ENCODE measurements around the gene RCBTB2.

The RCBTB2 gene

DNA sequence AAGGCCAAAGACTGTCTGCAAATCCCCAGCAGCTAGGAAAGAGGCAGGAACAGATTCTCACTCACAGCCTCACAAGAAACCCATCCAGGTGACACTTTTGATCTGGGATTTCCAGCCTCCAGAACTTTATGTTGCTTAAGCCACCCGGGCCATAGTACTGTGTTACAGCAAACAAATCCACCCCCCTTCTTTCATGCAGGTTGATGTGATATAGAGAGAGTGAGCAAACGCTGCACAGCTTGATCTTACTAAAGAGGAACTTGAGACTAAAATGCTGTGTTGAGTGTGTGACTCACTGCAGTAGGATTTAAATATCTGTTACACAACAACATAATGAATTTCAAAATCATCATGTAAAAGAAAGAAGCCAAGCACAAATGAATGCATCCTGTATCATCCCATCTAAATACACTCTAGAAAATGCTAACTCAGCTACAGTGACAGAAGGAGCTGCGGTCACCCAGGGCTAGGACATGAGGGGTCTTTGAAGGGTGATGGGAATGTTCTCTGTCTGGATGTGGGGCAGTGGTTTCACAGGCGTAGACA, 32.2 kb downstream of the RCBTB2 start:
- H3K4me3 ChIP-seq, result no peak overlapping the region
- DNase-seq, result no peak
- no peaks in the 10 kb centered on the region for H3K27me3 ChIP-seq
- intact Hi-C loops (cut with DNase I; ENCODE audit: low total_unique reads), result no loop called here
- TF ChIP-seq, protein P1, sequence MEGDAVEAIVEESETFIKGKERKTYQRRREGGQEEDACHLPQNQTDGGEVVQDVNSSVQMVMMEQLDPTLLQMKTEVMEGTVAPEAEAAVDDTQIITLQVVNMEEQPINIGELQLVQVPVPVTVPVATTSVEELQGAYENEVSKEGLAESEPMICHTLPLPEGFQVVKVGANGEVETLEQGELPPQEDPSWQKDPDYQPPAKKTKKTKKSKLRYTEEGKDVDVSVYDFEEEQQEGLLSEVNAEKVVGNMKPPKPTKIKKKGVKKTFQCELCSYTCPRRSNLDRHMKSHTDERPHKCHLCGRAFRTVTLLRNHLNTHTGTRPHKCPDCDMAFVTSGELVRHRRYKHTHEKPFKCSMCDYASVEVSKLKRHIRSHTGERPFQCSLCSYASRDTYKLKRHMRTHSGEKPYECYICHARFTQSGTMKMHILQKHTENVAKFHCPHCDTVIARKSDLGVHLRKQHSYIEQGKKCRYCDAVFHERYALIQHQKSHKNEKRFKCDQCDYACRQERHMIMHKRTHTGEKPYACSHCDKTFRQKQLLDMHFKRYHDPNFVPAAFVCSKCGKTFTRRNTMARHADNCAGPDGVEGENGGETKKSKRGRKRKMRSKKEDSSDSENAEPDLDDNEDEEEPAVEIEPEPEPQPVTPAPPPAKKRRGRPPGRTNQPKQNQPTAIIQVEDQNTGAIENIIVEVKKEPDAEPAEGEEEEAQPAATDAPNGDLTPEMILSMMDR (IDR thresholded peaks at IDR 0.05), result no peak
- H3K27ac ChIP-seq, result no peak overlapping the region
- H3K9me3 ChIP-seq, result no peaks in the 10 kb centered on the region
- peaks cover 0 to 16% (median 0%) of the 10 kb centered on the region in 3 donors for H3K36me3 ChIP-seq
- H3K4me1 ChIP-seq, result peaks cover 0 to 9% (median 0%) of the 10 kb centered on the region in 4 donors

DNA sequence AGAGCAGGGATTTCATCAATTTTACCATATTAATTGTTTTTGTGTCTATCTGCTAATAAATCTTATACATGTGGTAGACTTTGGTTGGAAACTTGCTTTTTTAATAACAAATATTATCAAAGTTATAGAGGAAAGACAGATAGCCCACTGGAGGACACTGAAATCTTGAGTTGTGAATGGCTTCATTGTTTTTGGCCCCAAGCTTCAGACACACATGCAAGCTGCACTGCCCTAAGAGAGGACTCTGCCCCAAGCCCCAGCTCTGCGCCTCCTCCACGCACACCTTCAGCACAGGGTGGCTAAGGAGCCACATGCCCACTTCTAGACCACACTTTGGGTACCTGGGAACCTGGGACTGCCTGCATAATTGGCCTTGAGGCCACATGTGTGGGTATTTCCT, 35.2 kb downstream of the RCBTB2 start:
- H3K4me1 ChIP-seq, result no peaks in the 10 kb centered on the region
- no peak for DNase-seq
- TF ChIP-seq, protein P1 (IDR thresholded peaks at IDR 0.05), result no peak
- no peak overlapping the region for H3K4me3 ChIP-seq
- H3K36me3 ChIP-seq, result peaks cover 0 to 16% (median 0%) of the 10 kb centered on the region in 3 donors
- no peak overlapping the region for H3K27ac ChIP-seq
- intact Hi-C loops (cut with DNase I; ENCODE audit: low total_unique reads), result no loop called here
- no peaks in the 10 kb centered on the region for H3K9me3 ChIP-seq
- no peaks in the 10 kb centered on the region for H3K27me3 ChIP-seq

DNA sequence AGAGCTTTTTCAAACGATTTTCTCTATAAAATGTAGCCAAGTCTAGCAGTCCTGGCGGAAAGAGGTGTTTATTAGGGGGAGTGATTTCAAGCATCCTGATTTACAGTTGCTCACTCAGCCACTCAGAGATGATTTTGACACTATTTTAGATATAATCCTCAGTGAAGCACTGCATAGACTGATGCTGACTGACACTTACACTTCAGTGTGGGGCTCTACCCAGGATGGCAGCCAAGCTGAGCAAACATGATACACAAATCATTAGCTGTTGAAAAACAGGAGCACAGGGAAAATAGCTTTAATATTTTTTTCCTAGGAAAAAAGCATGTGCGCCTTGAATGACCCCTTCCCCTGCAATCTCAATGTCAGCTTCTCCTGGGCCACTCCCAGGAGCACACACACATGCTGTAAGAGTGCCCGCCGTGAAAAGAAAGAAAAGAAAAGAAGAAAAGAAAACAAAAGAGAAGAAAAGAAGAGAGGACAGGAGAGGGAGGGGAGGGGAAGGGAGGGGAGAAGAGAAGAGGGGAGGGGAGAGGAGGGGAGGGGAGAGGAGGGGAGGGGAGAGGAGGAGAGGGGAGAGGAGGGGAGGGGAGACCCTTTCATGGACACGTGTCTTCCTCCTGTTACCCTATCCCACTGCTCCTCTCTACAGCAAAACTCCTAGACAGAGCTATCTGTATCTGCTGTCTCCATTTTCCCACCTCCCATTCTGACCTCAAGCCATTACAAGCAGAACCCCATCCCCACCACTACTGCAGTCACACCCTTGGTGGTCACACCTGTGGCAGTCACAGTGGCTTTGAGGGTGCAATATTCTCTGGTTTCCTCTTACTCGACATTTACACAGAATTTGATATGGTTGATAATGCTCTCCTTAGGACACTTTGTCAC, 36.4 kb downstream of the RCBTB2 start:
- no peak overlapping the region for H3K4me3 ChIP-seq
- peaks cover 0 to 19% (median 0%) of the 10 kb centered on the region in 3 donors for H3K36me3 ChIP-seq
- DNase-seq, result no peak
- TF ChIP-seq, protein P1 (IDR thresholded peaks at IDR 0.05), result no peak
- intact Hi-C loops (cut with DNase I; ENCODE audit: low total_unique reads), result no loop called here
- no peak overlapping the region for H3K27ac ChIP-seq
- H3K27me3 ChIP-seq, result no peaks in the 10 kb centered on the region
- H3K9me3 ChIP-seq, result no peaks in the 10 kb centered on the region
- H3K4me1 ChIP-seq, result no peaks in the 10 kb centered on the region

DNA sequence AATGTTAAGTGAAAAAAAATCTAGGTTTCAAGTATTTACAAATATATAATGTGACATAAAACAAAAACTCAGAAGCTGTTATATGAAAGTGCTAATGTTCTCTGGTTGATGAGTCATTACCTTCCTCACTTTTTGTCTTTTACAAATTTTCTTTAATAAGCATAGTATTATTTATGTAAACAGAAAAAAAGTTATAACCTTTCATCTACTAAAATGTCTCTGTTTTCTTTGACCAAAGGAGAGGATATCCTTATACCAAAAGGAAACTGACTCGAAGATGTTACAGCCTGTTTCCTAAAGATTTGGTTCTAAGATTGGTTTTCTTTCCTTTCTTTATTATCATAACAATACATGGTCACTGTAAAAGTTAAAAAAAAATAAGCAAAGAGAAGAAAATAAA, 38.0 kb downstream of the RCBTB2 start:
- H3K27ac ChIP-seq, result no peak overlapping the region
- TF ChIP-seq, protein P1 (IDR thresholded peaks at IDR 0.05), result no peak

DNA sequence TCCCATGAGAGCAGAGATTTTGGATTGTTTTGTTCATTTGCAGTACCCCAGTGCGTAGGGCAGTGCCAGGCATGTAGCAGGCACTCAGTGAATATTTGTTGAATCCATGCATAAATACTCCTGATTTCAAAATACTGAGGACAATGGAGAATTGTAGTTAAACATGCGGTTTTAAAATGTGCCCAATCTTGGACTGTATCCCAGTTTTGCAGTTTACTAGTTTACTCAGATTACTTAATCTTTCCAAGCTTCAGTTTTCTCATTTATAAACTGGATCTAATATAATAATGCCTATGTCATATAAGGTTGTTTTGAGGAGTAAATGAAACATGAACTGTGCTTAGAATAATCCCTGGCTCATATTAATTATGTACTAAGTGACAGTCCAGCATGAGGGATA, 39.0 kb downstream of the RCBTB2 start:
- Histone ChIP-seq H3K36me3 (peaks cover 0 to 18% (median 10%) of the 10 kb centered on the region in 3 donors), H3K27me3 (no peaks in the 10 kb centered on the region), H3K4me3 (no peak overlapping the region), H3K9me3 (no peaks in the 10 kb centered on the region), H3K4me1 (no peaks in the 10 kb centered on the region), H3K27ac (no peak overlapping the region)
- DNase-seq, result no peak
- TF ChIP-seq, protein P1 (IDR thresholded peaks at IDR 0.05), result no peak
- intact Hi-C loops (cut with DNase I; ENCODE audit: low total_unique reads), result no loop called here

More for the DNA sequence above, 38.0 kb downstream of the RCBTB2 start:
- H3K4me3 ChIP-seq, result no peak overlapping the region
- H3K27me3 ChIP-seq, result no peaks in the 10 kb centered on the region
- DNase-seq, result no peak
- no peaks in the 10 kb centered on the region for H3K9me3 ChIP-seq
- no peaks in the 10 kb centered on the region for H3K4me1 ChIP-seq
- intact Hi-C loops (cut with DNase I; ENCODE audit: low total_unique reads), result no loop called here
- H3K36me3 ChIP-seq, result peaks cover 0 to 11% (median 4%) of the 10 kb centered on the region in 3 donors

All from tibial artery (tissue), 4 donors.